Stimulated activated CD8-positive, alpha-beta memory T cell treated with anti-CD3 and anti-CD28 coated beads, Interleukin-7, amount 100 ng/mL, for 48 hours (primary cell): ENCODE results near the gene FAM186B.

Source experiments
- DNase-seq, 2 donors: peaks; one replicate each; pipeline ENCODE4 v3.0.0-alpha.2; 2020; ENCODE audit warnings: low read depth in 1 of 2; ENCODE audit errors: extremely low read depth in 1 of 2

FAM186B gene

GRCh38 chr12:49577589-49578315 is 27.7 kb downstream of the FAM186B start:
- DNase-seq = no peak

GRCh38 chr12:49568442-49569162 is 36.8 kb downstream of the FAM186B start:
- no peak for DNase-seq

- peak; percentile 59 to 87 for DNase-seq
Measured at GRCh38 chr12:49567611-49568441, 37.6 kb downstream of the FAM186B start, which contains the start of gene MCRS1. MCRS1 (minus strand) TSS chr12:49568142; CDS start chr12:49566731, 1,411 bp downstream.

- no peak for DNase-seq
Measured at GRCh38 chr12:49567302-49567610, 38.2 kb downstream of the FAM186B start.

- no peak for DNase-seq
Measured at GRCh38 chr12:49566361-49566760, 39.1 kb downstream of the FAM186B start.

- DNase-seq = no peak
Measured at GRCh38 chr12:49565406-49566265, 39.8 kb downstream of the FAM186B start.

GRCh38 chr12:49564686-49565405 is 40.6 kb downstream of the FAM186B start:
- no peak for DNase-seq

GRCh38 chr12:49563951-49564685 is 41.3 kb downstream of the FAM186B start:
- no peak for DNase-seq

- no peak for DNase-seq
Measured at GRCh38 chr12:49562831-49563230, 42.6 kb downstream of the FAM186B start.

- no peak for DNase-seq
Measured at GRCh38 chr12:49562233-49562632, 43.2 kb downstream of the FAM186B start.

- DNase-seq = no peak
Measured at GRCh38 chr12:49560695-49561094, 44.7 kb downstream of the FAM186B start.

GRCh38 chr12:49559011-49559675 is 46.3 kb downstream of the FAM186B start:
- DNase-seq = no peak

- no peak for DNase-seq
Measured at GRCh38 chr12:49558526-49558925, 46.9 kb downstream of the FAM186B start.

GRCh38 chr12:49557917-49558215 is 47.6 kb downstream of the FAM186B start:
- no peak for DNase-seq

GRCh38 chr12:49557187-49557916 is 48.1 kb downstream of the FAM186B start:
- no peak for DNase-seq

- DNase-seq = no peak
Measured at GRCh38 chr12:49556391-49557186, 48.9 kb downstream of the FAM186B start.

GRCh38 chr12:49555631-49556390 is 49.6 kb downstream of the FAM186B start:
- DNase-seq = no peak
